Measurements from ENCODE around the gene CBLC.

GRCh38 chr19:44738136-44738535 lies 39.6 kb upstream of the CBLC start:
- TF ChIP-seq POLR2A (IDR thresholded peaks at IDR 0.05; ENCODE audit: low read depth, low read length), result no peak
- TF ChIP-seq, protein P1, sequence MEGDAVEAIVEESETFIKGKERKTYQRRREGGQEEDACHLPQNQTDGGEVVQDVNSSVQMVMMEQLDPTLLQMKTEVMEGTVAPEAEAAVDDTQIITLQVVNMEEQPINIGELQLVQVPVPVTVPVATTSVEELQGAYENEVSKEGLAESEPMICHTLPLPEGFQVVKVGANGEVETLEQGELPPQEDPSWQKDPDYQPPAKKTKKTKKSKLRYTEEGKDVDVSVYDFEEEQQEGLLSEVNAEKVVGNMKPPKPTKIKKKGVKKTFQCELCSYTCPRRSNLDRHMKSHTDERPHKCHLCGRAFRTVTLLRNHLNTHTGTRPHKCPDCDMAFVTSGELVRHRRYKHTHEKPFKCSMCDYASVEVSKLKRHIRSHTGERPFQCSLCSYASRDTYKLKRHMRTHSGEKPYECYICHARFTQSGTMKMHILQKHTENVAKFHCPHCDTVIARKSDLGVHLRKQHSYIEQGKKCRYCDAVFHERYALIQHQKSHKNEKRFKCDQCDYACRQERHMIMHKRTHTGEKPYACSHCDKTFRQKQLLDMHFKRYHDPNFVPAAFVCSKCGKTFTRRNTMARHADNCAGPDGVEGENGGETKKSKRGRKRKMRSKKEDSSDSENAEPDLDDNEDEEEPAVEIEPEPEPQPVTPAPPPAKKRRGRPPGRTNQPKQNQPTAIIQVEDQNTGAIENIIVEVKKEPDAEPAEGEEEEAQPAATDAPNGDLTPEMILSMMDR (conservative IDR thresholded peaks at IDR 0.05; ENCODE audit: low read depth, low read length), result no peak
- TF ChIP-seq CEBPB (IDR thresholded peaks at IDR 0.05; ENCODE audit: low read depth, low read length), result no peak
- no peak for TF ChIP-seq SMC3 (IDR thresholded peaks at IDR 0.05; ENCODE audit: low read depth, low read length)
- no peak for TF ChIP-seq MAFK (IDR thresholded peaks at IDR 0.05; ENCODE audit: low read depth, low read length)
- TF ChIP-seq MAZ (IDR thresholded peaks at IDR 0.05; ENCODE audit: borderline replicate concordance, low read depth, low read length), result no peak
- TF ChIP-seq MXI1 (IDR thresholded peaks at IDR 0.05; ENCODE audit: borderline replicate concordance, low read depth, low read length), result no peak
- no peak for TF ChIP-seq CHD1 (IDR thresholded peaks at IDR 0.05; ENCODE audit: low read depth, low read length)
- TF ChIP-seq RFX5 (IDR thresholded peaks at IDR 0.05; ENCODE audit: low read depth, low read length), result no peak
- no peak for TF ChIP-seq USF2 (IDR thresholded peaks at IDR 0.05; ENCODE audit: low read depth, low read length)
- TF ChIP-seq RCOR1 (IDR thresholded peaks at IDR 0.05; ENCODE audit: insufficient replicate concordance, low read length), result no peak

Data from IMR-90 (cell line).